Progenitor cell of endocrine pancreas (in vitro differentiated cells): ENCODE results near the gene PRIM1. TPM values are rescaled to one million over a fixed set of nuclear protein-coding genes. Genes with fewer than 3 reads are reported as not detected.

ENCODE experiments used
- DNase-seq: peaks from one replicate; pipeline ENCODE4 v3.0.0; 2021; ENCODE audit warnings: low spot score; ENCODE audit not compliant: unreplicated experiment
- H3K27ac Mint-ChIP-seq: 2 replicates; pipeline ENCODE4 v1.8.0; 2021; ENCODE audit warnings: mild to moderate bottlenecking, moderate library complexity, mixed read lengths
- H3K27me3 Mint-ChIP-seq: 2 replicates; pipeline ENCODE4 v1.8.0; 2021; ENCODE audit warnings: mixed read lengths
- H3K36me3 Mint-ChIP-seq: 2 replicates; pipeline ENCODE4 v1.8.0; 2022; ENCODE audit warnings: mixed read lengths; ENCODE audit not compliant: insufficient read depth
- H3K4me1 Mint-ChIP-seq: 2 replicates; pipeline ENCODE4 v1.8.0; 2021; ENCODE audit warnings: low read depth, mixed read lengths
- H3K4me3 Mint-ChIP-seq: 2 replicates; pipeline ENCODE4 v1.8.0; 2021; ENCODE audit warnings: low read depth, mild to moderate bottlenecking, moderate library complexity, mixed read lengths
- H3K9me3 Mint-ChIP-seq: 2 replicates; pipeline ENCODE4 v1.8.0; 2021; ENCODE audit warnings: low read depth, mixed read lengths
- CTCF ChIP-seq: fragments of 200-600 bp; sonication (generic); IDR thresholded peaks from one replicate; pipeline ENCODE4 v1.5.0; 2021; ENCODE audit warnings: antibody characterized with exemption, mild to moderate bottlenecking; ENCODE audit not compliant: unreplicated experiment
- total RNA-seq: library from RNA; stranded (reverse); gene quantifications from 2 replicates; pipeline ENCODE4 v1.2.1, GENCODE V29; 2021

Gene PRIM1
- total RNA-seq, 1 donor from 2014 or later: 26.6 TPM

GRCh38 chr12:56787498-56787897, 35.4 kb upstream of the PRIM1 start:
- no peaks in the 10 kb centered on the region for H3K4me1 Mint-ChIP-seq
- DNase-seq: no peak
- peaks cover 16% of the 10 kb centered on the region for H3K9me3 Mint-ChIP-seq
- no peaks in the 10 kb centered on the region for H3K27me3 Mint-ChIP-seq
- no peak overlapping the region for H3K4me3 Mint-ChIP-seq
- TF ChIP-seq CTCF: no peak
- no peak overlapping the region for H3K27ac Mint-ChIP-seq
- peaks cover 3% of the 10 kb centered on the region for H3K36me3 Mint-ChIP-seq

DNA sequence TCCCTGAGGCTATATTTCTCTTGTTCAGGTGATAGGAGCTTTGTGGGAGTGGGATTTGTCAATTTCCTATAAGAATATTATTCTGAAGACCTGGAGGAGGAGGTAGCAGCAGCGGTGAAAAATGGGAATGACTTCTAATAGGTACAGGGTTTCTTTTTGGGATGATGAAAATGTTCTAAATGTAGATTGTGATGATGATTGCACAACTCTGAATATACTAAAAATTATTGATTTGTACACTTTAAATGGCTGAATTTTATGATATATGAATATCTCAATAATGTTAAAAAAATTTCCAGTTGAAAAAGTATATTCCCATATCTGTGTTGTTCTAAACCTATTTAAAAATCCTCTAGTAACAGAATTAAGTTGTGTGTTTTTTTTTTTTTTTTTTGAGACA, 33.8 kb upstream of the PRIM1 start:
- Mint-ChIP-seq H3K9me3 (peaks cover 16% of the 10 kb centered on the region), H3K36me3 (peaks cover 3% of the 10 kb centered on the region), H3K4me3 (no peak overlapping the region), H3K27ac (no peak overlapping the region), H3K27me3 (no peaks in the 10 kb centered on the region), H3K4me1 (no peaks in the 10 kb centered on the region)
- no peak for TF ChIP-seq CTCF
- DNase-seq: no peak

- no peak overlapping the region for H3K4me3 Mint-ChIP-seq
- H3K27ac Mint-ChIP-seq: no peak overlapping the region
- no peak for TF ChIP-seq CTCF
- H3K27me3 Mint-ChIP-seq: no peaks in the 10 kb centered on the region
- H3K9me3 Mint-ChIP-seq: peaks cover 13% of the 10 kb centered on the region
- DNase-seq: no peak
- H3K36me3 Mint-ChIP-seq: peaks cover 2% of the 10 kb centered on the region
- H3K4me1 Mint-ChIP-seq: no peaks in the 10 kb centered on the region
Observed at GRCh38 chr12:56785141-56785865, 33.2 kb upstream of the PRIM1 start.

GRCh38 chr12:56781726-56782125, 29.6 kb upstream of the PRIM1 start:
- Mint-ChIP-seq H3K27ac (no peak overlapping the region), H3K9me3 (peaks cover 19% of the 10 kb centered on the region), H3K27me3 (no peaks in the 10 kb centered on the region), H3K36me3 (peaks cover 3% of the 10 kb centered on the region), H3K4me1 (no peaks in the 10 kb centered on the region), H3K4me3 (no peak overlapping the region)
- DNase-seq: no peak
- no peak for TF ChIP-seq CTCF

DNA sequence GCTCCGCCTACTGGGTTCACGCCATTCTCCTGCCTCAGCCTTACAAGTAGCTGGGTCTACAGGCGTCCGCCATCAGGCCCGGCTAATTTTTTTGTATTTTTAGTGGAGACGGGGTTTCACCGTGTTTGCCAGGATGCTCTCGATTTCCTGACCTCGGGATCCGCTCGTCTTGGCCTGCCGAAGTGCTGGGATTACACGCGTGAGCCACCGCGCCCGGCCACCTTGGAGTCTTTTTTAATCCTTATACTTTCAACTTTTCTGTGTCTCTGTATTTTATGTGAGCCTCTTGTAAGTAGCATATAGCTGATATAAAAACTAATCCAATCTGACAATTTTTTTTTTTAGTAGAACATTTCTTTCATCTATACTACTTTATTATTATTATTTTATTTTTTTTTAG, 26.6 kb upstream of the PRIM1 start:
- Mint-ChIP-seq H3K4me3 (no peak overlapping the region), H3K36me3 (peaks cover 1% of the 10 kb centered on the region), H3K4me1 (no peaks in the 10 kb centered on the region), H3K27me3 (no peaks in the 10 kb centered on the region), H3K9me3 (peaks cover 9% of the 10 kb centered on the region), H3K27ac (no peak overlapping the region)
- no peak for TF ChIP-seq CTCF
- DNase-seq: no peak
